ENCODE data around the gene MRPS24.

MRPS24 gene

DNA sequence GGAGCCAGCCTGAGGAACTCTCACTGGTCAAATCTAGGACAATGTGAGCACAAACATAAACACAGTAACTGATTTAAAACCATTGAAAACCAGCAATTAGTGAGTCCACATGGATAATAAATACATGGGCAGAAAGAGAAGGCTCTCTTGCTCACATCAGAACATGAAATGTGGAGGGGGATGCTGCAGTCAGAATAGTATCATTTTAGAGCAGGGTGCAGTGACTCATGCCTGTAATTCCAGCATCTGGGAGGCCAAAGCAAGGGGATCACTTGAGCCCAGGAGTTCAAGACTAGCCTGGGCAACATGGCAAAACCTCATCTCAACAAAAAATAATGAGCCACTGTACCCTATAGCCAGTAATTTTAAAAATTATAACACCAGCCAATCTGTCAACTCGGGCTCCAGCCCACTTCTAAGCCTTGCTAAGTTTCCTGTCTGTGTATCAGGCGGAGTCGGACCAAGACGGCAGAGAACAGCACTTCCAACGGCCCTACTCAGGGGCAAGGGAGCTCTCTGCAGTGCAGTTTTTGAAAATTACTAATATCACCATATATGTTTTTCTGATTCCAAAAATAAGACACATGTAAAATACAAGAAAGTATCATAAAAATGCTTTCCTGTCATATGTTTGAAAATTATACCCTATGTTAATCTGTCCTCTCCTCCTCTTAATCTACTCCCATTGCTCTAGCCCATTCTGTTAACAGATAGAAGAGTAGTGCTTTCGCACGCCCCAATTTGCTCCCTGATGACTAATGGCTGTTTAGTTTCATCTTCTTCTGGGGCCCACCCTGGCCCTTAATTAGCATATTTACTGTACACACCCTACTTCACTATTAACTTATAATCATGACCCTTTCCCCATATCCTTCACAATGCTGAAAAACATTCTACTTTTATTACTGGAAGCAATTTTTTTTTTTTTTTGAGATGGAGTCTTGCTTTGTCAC lies 20.0 kb upstream of the MRPS24 start:
- no peak for TF ChIP-seq GATA2 (IDR thresholded peaks at IDR 0.05; ENCODE audit: low read depth, low read length)
- TF ChIP-seq GATA3 (IDR thresholded peaks at IDR 0.05; ENCODE audit: low read depth, low read length) = no peak

DNA sequence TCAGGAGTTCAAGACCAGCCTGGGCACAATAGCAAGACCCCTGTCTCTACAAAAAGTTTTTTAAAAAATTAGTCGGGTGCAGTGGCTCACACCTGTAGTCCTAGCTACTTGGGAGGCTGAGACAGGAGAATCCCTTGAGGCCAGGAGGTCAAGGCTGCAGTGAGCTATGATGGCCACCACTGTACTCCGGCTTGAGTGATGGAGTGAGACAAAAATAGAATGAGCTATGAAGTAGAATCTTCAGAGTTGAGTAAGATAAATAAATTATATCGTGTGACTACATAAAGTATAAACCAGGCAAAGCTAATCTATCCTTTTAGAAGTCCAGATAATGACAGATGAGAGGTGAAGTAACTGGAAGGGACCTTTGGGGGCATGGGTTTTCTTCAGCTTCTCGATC lies 15.3 kb upstream of the MRPS24 start:
- TF ChIP-seq GATA2 (IDR thresholded peaks at IDR 0.05; ENCODE audit: low read depth, low read length) (no peak), GATA3 (IDR thresholded peaks at IDR 0.05; ENCODE audit: low read depth, low read length) (no peak)

DNA sequence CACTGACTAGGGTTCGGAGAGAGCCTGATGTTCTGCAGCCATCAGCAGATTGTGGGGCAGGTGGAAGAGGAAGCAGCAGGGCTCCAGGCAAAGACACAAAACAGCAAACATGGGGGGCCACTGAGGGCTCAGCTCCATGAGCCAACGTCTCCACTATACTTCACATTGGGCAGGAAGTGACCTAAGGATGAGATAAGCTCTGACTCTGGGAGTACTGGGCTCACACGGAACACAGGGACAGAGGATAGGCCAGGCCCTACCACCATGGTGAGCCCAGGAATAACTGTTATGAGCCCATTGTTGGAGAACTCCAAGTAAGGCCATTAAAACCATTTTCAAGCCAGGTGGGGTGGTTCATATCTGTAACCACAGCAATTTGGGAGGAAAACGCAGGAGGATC lies 14.9 kb upstream of the MRPS24 start:
- no peak for TF ChIP-seq GATA2 (IDR thresholded peaks at IDR 0.05; ENCODE audit: low read depth, low read length)
- no peak for TF ChIP-seq GATA3 (IDR thresholded peaks at IDR 0.05; ENCODE audit: low read depth, low read length)

DNA sequence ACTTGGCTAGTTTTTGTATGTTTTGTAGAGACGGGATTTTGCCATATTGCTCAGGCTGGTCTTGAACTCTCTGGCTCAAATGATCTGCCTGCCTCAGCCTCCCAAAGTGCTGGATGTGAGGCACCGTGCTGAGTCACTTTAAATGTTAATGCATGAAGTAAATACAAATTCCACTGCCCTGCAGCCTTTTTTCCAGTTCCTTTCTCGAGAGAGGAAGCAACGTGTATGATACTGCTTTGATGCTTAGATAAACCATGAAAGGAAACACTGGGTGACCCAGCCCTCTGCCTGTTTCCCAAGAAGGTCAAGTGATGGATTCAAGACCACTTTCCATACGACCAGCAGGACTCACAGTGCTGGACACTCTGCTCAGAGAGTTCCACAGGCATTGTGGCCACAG lies 11.3 kb upstream of the MRPS24 start:
- TF ChIP-seq GATA3 (IDR thresholded peaks at IDR 0.05; ENCODE audit: low read depth, low read length) = no peak
- TF ChIP-seq GATA2 (IDR thresholded peaks at IDR 0.05; ENCODE audit: low read depth, low read length) = no peak

DNA sequence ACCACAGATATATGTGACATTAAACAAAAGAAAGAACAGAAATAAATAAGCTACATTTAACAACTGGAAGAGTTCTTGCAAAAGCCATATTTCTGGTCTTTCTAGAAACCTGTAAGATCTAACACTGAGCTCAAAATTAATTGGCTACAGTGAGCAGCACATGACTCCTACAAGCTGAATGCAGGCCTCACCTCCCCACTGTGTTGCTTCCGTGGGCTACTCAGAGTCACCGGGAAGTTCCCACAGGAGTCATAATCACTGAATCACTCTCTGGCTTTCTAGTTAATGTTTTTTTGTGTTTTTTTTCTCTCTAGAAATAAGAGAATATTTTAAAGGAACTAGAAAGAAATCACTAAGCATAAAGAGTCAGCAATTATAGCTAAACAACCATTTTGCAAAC lies 10.2 kb upstream of the MRPS24 start:
- TF ChIP-seq GATA3 (IDR thresholded peaks at IDR 0.05; ENCODE audit: low read depth, low read length) (no peak), GATA2 (IDR thresholded peaks at IDR 0.05; ENCODE audit: low read depth, low read length) (no peak)

DNA sequence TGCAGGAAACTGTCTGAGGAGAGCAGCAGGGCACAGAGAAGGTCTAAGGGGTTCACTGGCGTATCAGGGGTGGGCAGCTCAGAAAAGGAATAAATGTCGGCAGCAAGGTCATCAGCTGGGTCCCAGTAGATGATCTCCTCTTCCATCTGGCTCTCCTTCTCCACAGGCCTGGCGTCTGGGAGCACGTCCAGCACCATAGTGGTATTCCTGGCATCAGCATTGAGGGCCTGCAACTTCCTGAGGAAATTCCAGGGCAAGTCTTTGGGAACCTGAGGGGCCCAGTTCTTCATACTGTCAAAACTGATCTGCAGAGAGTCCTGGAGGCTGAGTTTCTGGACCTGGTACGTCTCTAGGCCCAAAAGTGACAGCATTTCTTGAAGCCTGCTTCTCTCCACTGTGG lies 9.6 kb upstream of the MRPS24 start:
- TF ChIP-seq GATA3 (IDR thresholded peaks at IDR 0.05; ENCODE audit: low read depth, low read length) = no peak
- TF ChIP-seq GATA2 (IDR thresholded peaks at IDR 0.05; ENCODE audit: low read depth, low read length) = no peak

DNA sequence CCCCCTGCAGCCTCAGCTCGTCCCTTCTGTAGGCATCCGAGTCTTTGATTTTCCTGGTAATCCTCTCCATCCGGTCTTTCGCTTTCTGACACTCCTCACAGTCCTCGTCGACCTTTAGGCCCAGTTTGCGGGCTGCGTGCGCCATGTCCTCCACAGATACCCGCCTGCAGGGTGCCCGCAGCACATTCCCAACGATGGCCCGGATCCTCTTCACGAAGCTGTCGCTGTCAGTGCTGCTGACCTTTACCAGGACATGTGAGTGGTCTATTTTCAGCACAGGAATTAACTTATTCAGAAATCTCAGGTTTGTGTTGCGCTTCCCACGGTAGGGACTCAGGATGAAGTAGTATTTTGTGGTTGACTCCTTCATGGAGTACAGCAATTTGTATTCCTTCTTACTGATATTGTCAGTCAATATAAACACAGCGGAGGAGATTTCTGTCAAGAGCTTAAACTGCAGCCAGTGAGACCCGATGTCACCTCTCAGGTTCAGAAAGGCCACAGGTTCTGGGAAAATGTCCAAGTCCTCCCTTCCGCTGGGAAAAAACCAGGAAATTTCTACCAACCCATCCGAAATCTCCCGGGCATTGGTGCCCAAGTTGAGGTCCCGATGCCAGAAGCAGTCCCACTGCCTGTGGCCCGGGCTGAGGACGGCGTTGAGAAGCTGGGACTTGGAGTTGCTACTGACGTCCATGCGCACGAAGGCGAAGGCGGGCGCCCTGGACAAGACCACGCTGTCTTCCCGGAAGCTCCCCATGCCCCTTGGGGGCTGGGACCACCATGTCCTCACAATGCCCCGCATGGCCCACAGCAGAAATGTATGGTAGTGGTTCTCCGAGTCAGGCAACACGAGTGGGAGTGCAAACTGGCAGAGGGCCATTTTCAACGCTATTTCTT lies 8.9 kb upstream of the MRPS24 start:
- no peak for TF ChIP-seq GATA2 (IDR thresholded peaks at IDR 0.05; ENCODE audit: low read depth, low read length)
- TF ChIP-seq GATA3 (IDR thresholded peaks at IDR 0.05; ENCODE audit: low read depth, low read length) = no peak

DNA sequence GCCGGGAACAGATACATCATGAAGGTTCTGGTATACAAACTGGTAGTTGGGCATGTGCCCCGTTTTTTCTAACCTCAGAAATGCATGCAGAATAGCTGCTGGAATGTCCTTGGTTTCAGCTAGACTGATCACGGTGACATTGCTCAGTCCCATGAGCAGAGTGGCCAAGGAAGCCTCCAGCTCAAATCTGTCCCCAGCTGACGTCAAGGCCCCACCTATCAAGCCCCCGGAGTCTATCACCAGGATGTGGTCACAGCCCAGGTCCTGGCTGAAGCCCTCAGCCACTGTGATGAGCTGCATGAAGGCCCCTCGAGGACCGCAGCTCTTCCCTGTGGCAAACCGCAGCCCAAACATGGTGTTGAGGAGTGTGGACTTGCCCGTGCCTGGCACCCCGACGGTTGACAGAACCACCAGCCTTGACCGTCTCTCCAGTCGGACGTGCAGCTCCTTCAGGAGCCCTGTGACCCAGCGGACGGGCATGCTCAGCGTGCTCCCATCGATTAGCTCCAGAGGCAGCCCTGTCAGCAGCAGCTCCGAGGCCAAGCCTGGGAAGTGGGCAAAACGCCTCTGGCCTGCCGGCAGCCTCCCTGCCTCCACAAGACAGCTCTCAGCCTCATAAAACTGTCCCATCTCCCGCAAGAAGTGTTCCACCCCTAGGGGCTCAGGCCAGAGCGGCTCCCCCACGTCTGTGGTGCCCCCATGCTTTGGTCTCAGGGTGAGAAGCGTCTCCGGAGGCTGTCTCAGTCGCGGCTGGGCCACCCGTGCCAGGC lies 7.8 kb upstream of the MRPS24 start:
- TF ChIP-seq GATA2 (IDR thresholded peaks at IDR 0.05; ENCODE audit: low read depth, low read length) (no peak), GATA3 (IDR thresholded peaks at IDR 0.05; ENCODE audit: low read depth, low read length) (no peak)

DNA sequence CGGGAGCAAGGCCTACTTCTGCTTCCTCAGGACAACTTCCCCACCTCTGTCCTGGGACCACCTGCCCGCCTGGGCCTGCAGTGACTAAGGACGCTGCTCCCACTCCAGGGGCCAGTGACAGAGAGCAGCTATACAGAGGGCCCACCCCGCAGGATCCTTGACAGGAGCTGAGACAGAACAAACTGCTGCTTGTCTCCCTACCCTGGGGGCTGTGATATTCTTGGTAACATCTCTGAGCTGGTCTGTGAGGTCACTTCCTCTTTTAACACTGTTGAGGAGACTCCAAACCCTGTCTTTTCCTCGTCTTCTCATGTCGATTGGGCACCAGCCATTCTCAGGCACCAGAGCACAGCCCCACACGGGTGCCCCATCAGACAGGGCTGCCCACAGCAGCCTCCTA lies 6.9 kb upstream of the MRPS24 start:
- TF ChIP-seq GATA2 (IDR thresholded peaks at IDR 0.05; ENCODE audit: low read depth, low read length) (no peak), GATA3 (IDR thresholded peaks at IDR 0.05; ENCODE audit: low read depth, low read length) (no peak)

DNA sequence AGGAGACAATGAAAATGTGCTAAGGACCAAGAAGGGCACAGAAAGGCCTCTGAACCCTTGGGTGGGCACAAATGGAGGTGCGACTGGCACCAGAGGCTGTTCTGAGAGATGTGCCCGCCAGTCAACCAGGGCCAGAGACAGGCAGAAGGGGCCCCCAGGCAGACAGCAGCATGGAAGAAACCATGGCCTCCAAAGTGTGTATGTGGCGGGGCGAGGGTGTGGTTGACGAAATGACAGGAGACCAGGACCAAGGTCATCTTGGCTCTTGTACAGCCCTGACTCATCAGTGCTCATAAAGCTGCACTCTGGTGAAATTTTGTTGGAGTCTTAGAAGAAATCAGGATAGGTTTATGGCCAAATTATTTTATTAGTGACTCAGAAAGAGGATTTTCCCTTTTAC lies 4.0 kb upstream of the MRPS24 start:
- TF ChIP-seq GATA2 (IDR thresholded peaks at IDR 0.05; ENCODE audit: low read depth, low read length) (no peak), GATA3 (IDR thresholded peaks at IDR 0.05; ENCODE audit: low read depth, low read length) (no peak)

DNA sequence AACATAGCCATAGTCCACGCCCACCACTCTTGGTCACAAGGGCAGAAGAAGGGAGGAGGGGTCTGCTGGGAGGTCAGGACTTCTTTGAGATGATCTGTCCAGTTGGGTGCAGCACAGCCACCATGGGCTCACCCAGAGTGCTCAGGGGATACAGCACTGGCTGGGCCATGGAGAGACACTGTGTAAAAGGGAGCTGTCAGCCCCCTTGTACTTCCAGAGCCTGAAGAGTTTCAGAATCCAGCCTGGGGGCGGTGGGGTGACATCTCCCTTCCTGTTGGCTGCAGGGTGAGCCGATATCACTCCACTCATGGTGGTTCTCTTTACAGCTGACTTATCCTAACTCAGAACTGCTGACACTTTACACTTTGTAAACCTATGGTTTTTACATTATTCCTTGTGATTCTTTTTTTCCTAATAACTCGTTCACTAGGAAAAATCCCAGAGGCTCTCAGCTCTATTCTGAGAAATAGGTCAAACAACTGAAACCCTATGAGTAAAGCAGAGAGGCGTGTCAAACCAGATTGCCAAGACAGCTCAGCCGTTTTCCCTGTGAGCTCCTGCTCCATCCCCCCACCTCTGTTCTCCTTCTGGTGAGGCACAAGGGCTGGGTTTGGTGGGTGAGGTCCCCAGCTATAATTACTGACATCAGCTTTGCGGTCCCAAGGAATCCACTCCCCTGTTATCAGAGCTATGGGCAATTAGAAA lies 3.2 kb upstream of the MRPS24 start:
- TF ChIP-seq GATA3 (IDR thresholded peaks at IDR 0.05; ENCODE audit: low read depth, low read length) (no peak), GATA2 (IDR thresholded peaks at IDR 0.05; ENCODE audit: low read depth, low read length) (no peak)

DNA sequence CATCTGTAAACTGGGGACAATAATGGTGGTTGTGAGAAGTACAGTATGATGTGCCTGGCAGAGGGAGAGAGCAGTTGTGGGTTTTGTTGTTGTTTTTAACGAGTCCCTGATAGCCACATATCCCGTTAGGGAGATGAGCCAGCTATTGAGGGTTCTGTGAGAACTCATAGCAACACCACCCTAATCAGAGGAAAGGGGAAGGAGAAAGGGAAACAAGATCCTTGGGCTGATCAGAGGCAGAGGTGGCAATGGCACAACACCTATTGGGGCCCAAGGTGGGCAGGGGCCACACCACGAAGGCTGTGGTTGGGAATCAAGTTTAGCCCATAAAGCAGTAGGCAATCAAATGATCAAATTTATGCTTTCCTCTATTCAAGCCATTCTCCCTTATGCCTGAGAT lies 1.7 kb upstream of the MRPS24 start:
- TF ChIP-seq GATA2 (IDR thresholded peaks at IDR 0.05; ENCODE audit: low read depth, low read length) = no peak
- no peak for TF ChIP-seq GATA3 (IDR thresholded peaks at IDR 0.05; ENCODE audit: low read depth, low read length)

DNA sequence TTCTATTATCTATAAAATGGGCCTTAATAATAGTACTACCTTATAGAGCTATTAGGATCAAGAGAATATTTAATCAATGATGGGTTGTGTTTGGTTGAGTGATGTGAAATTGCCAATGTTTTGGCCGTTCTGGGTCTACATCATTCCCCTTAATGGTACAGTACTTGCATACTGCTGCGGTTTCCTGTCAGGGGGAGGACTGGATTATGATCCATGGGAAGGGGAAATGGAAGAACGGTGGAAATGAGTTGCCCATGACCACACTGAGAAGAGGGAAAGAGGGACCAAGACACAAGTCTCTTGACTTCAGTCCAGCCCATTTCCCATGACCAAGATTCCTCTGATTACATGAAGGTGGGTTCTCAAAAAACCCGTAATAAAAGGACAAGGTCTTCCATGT lies 999 bp upstream of the MRPS24 start:
- TF ChIP-seq GATA2 (IDR thresholded peaks at IDR 0.05; ENCODE audit: low read depth, low read length) (no peak), GATA3 (IDR thresholded peaks at IDR 0.05; ENCODE audit: low read depth, low read length) (no peak)
